ENCODE data around the gene TTLL12. TPM values are rescaled to one million over a fixed set of nuclear protein-coding genes. Genes with fewer than 3 reads are reported as not detected.

Gene TTLL12
- total RNA-seq, 1 donor from 2014 or later = 40.9 TPM

DNA sequence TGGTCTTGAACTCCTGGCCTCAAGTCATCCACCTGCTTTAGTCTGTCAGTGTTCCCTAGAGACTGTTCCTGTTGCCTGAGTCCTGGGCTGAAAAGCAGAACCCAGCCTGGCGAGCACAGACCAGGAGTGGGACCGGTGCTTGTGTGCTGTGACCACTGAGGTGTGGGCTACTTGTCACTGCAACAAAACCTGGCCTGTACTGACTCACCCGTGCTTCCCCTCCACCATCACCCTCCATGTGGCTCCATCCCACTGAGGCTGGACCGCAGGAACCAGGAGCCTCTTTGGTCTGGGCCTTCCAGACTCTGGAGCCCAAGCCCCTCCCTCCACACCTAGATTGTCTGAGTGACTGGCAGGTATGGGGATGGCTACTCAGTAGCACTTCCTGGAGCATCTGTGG is 52.4 kb downstream of the TTLL12 start:
- Mint-ChIP-seq H3K4me1 (ENCODE audit: low read depth) (no peaks in the 10 kb centered on the region), H3K27me3 (no peaks in the 10 kb centered on the region), H3K9me3 (ENCODE audit: low read depth) (no peaks in the 10 kb centered on the region), H3K27ac (no peak overlapping the region), H3K36me3 (ENCODE audit: insufficient read depth) (peaks cover 5% of the 10 kb centered on the region), H3K4me3 (ENCODE audit: low read depth) (no peak overlapping the region)
- no peak for DNase-seq (ENCODE audit: low spot score, unreplicated experiment)
- TF ChIP-seq, protein P1, sequence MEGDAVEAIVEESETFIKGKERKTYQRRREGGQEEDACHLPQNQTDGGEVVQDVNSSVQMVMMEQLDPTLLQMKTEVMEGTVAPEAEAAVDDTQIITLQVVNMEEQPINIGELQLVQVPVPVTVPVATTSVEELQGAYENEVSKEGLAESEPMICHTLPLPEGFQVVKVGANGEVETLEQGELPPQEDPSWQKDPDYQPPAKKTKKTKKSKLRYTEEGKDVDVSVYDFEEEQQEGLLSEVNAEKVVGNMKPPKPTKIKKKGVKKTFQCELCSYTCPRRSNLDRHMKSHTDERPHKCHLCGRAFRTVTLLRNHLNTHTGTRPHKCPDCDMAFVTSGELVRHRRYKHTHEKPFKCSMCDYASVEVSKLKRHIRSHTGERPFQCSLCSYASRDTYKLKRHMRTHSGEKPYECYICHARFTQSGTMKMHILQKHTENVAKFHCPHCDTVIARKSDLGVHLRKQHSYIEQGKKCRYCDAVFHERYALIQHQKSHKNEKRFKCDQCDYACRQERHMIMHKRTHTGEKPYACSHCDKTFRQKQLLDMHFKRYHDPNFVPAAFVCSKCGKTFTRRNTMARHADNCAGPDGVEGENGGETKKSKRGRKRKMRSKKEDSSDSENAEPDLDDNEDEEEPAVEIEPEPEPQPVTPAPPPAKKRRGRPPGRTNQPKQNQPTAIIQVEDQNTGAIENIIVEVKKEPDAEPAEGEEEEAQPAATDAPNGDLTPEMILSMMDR (IDR thresholded peaks at IDR 0.05; ENCODE audit: unreplicated experiment) = no peak

DNA sequence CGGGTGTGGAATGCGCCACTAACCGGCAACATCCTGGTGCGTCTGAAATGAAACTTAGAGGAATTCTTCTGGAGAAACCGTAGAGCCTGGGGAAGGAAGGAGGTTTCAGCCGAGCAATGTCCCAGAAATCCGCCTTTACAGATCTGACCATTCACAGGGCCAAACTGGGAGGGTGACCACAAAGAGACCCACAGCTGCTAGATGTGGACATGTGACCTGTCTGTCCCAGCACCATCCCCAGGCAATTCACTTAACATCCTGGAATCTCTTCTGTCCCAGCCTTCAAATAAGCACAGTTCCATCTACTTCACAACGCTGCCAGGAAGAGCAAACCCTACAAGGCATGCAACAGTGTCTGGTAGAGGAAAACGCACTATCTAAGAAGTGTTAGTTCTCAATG is 53.5 kb downstream of the TTLL12 start:
- Mint-ChIP-seq H3K4me3 (ENCODE audit: low read depth) (no peak overlapping the region), H3K36me3 (ENCODE audit: insufficient read depth) (peaks cover 5% of the 10 kb centered on the region), H3K4me1 (ENCODE audit: low read depth) (peaks cover 6% of the 10 kb centered on the region), H3K27ac (no peak overlapping the region), H3K27me3 (no peaks in the 10 kb centered on the region), H3K9me3 (ENCODE audit: low read depth) (no peaks in the 10 kb centered on the region)
- TF ChIP-seq, protein P1 (IDR thresholded peaks at IDR 0.05; ENCODE audit: unreplicated experiment) = no peak
- DNase-seq (ENCODE audit: low spot score, unreplicated experiment) = no peak

DNA sequence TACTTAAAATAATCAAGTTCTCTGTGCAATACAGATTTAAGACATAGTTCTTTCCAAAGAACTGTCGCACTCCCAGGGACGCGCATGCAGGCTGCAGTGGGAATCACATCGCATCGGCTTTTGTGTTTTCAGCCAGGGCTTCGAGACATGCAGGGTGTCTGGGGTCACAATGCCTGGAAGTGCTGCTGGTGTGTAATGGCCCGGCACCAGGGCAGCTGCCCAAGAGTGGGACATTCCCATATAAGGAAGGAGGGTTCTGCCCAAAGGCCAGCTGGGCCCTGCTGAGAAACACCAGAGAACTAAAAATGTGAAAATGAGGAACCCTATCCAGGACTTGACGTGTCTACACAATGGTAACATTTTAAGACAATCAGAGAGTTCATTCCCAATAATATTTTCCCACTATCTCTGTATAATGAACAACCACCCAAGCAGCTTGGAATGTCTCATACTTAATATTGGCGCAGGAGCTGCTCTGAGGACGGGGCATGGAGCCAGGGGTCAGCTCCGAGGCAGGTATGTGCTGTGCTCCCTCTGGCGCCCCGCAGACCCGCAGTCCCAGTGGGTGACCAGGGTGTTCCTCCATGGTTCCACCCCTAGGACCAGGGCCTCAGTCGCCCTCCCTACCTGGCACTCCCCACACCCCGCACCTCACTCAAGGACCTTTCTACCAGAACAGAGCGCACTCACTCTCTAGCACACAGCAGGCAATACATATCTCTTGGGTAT is 55.0 kb downstream of the TTLL12 start:
- Mint-ChIP-seq H3K4me3 (ENCODE audit: low read depth) (no peak overlapping the region), H3K27me3 (no peaks in the 10 kb centered on the region), H3K27ac (no peak overlapping the region), H3K36me3 (ENCODE audit: insufficient read depth) (peaks cover 5% of the 10 kb centered on the region), H3K9me3 (ENCODE audit: low read depth) (no peaks in the 10 kb centered on the region), H3K4me1 (ENCODE audit: low read depth) (peaks cover 6% of the 10 kb centered on the region)
- TF ChIP-seq, protein P1 (IDR thresholded peaks at IDR 0.05; ENCODE audit: unreplicated experiment) = no peak
- no peak for DNase-seq (ENCODE audit: low spot score, unreplicated experiment)

DNA sequence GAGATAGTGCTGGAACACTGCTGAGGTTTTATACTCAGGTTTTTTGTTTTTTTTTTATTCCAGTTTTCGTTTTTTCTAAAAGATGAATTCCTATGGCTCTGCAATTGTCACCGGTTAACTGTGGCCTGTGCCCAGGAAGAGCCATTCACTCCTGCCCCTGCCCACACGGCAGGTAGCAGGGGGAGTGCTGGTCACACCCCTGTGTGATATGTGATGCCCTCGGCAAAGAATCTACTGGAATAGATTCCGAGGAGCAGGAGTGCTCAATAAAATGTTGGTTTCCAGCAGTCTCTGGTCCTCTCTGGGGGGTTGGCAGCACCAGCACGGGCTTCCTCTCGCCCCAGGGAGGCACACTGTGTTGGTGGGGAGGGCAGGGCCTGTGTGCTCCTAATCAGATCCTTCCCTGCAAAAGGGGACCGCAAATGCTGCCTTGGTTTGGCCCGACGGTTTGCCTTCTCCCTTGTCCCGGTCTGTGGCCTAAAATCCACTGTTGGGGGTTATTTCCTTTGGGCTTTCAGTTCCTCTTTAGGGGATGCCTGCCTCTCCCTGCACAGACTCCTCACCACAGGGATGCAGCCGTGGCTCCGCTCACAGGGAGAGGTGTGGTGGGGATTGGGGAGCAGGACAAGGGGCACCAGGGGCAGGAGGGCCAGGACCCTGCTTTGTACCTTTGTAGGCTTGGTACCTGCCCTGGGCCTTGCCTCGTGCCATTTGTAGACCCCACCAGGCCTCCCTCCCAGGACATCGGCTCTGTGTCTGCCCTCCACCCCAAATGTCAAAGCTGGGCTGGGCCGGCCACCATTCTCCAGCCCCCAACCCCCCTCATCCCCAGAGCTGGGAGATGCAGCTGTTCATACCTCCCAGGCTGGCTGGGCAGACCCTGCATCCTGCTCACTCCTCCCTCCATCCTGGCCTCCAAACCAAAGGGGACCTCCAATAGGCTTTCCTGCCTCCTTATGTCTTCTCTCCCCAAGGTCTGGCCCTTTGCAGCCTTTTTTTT is 57.2 kb downstream of the TTLL12 start:
- no peaks in the 10 kb centered on the region for H3K27me3 Mint-ChIP-seq
- H3K9me3 Mint-ChIP-seq (ENCODE audit: low read depth) = no peaks in the 10 kb centered on the region
- H3K27ac Mint-ChIP-seq = no peak overlapping the region
- TF ChIP-seq, protein P1 (IDR thresholded peaks at IDR 0.05; ENCODE audit: unreplicated experiment) = no peak
- DNase-seq (ENCODE audit: low spot score, unreplicated experiment) = no peak
- no peak overlapping the region for H3K4me3 Mint-ChIP-seq (ENCODE audit: low read depth)
- H3K4me1 Mint-ChIP-seq (ENCODE audit: low read depth) = peaks cover 8% of the 10 kb centered on the region
- H3K36me3 Mint-ChIP-seq (ENCODE audit: insufficient read depth) = peaks cover 5% of the 10 kb centered on the region

DNA sequence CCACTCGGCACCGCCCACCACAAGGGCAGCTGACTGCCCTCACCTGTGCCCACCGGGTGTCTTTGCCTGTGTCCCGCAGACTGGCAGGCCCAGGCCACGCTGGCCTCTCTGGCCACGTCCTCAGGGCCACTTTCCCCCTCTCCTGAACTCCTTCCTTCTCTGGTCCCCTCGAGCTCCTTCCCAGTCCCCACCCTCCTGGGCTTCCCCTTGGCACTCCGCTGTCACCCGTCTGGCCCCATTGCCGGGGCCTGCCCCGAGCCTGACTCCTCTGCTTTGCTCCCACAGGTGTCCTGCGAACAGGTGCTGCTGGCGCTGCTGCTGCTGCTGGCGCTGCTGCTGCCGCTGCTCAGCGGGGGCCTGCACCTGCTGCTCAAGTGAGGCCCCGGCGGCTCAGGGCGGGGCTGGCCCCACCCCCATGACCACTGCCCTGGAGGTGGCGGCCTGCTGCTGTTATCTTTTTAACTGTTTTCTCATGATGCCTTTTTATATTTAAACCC is 58.0 kb downstream of the TTLL12 start:
- TF ChIP-seq, protein P1 (IDR thresholded peaks at IDR 0.05; ENCODE audit: unreplicated experiment) = no peak
- H3K4me3 Mint-ChIP-seq (ENCODE audit: low read depth) = no peak overlapping the region
- no peak overlapping the region for H3K27ac Mint-ChIP-seq
- H3K4me1 Mint-ChIP-seq (ENCODE audit: low read depth) = peaks cover 8% of the 10 kb centered on the region
- H3K27me3 Mint-ChIP-seq = no peaks in the 10 kb centered on the region
- no peaks in the 10 kb centered on the region for H3K9me3 Mint-ChIP-seq (ENCODE audit: low read depth)
- peaks cover 2% of the 10 kb centered on the region for H3K36me3 Mint-ChIP-seq (ENCODE audit: insufficient read depth)
- DNase-seq (ENCODE audit: low spot score, unreplicated experiment) = no peak
